Peyer's patch (tissue), 4 donors: Measurements from ENCODE around the gene ZNHIT2. TPM values are rescaled to one million over a fixed set of nuclear protein-coding genes. Genes with fewer than 3 reads are reported as not detected.
A peak's percentile ranks its signal among the peaks of the same experiment; 100 is the strongest.

Experiments used
- DNase-seq, 3 donors: peaks; one replicate each; pipeline ENCODE4 v3.0.0-alpha.2; 2017 to 2019
- H3K27ac ChIP-seq, 4 donors: fragments of 200-600 bp; sonication (generic); one replicate each; pipeline ENCODE4 v1.5.1; 2016 to 2019
- H3K27me3 ChIP-seq, 2 donors: fragments of 200-600 bp; sonication (generic); one replicate each; pipeline ENCODE4 v1.5.1; 2019
- H3K36me3 ChIP-seq, 3 donors: fragments of 200-600 bp; sonication (generic); one replicate each; pipeline ENCODE4 v1.5.1; 2016 to 2019
- H3K4me1 ChIP-seq, 4 donors: fragments of 200-600 bp; sonication (generic); one replicate each; pipeline ENCODE4 v1.5.1; 2016 to 2019
- H3K4me3 ChIP-seq, 4 donors: fragments of 200-600 bp; sonication (generic); 1 replicate in 3 of 4; 2 replicates in 1 of 4; pipeline ENCODE4 v1.5.1; 2016 to 2019; ENCODE audit warnings: mild to moderate bottlenecking in 1 of 4
- H3K9me3 ChIP-seq, 4 donors: fragments of 200-600 bp; sonication (generic); one replicate each; pipeline ENCODE4 v1.5.1; 2016 to 2019; ENCODE audit warnings: mild to moderate bottlenecking in 1 of 4
- POLR2A ChIP-seq, 2 donors: fragments of 450-650 bp; IDR thresholded peaks; one replicate each; pipeline ENCODE4 v1.5.1; 2017; ENCODE audit warnings: antibody characterized with exemption in 2 of 2, mild to moderate bottlenecking in 2 of 2, moderate library complexity in 2 of 2
- total RNA-seq, 4 donors: library from RNA; depleted of rRNA; stranded (reverse); fragments of >200 nt; gene quantifications; one replicate each; pipeline ENCODE4 v1.1.0, GENCODE V29; 2016
- TF ChIP-seq, protein P1 (sequence below), 6 experiments: fragments of 450-650 bp in 4 of 6; fragments of 200-600 bp in 2 of 6; sonication (generic) in 1 of 6; IDR thresholded peaks; one replicate each; pipeline ENCODE4 v1.5.1; 2017 to 2019; ENCODE audit warnings: antibody characterized with exemption in 6 of 6, mild to moderate bottlenecking in 3 of 6, moderate library complexity in 1 of 6

The ZNHIT2 gene
- total RNA-seq, 4 donors from 2014 or later: 8.7 to 20.6 (median 13.8) TPM

- H3K27ac ChIP-seq: peak overlapping the region; percentile 96 to 99 (median 98)
- peaks cover 0 to 30% (median 13%) of the 10 kb centered on the region in 4 donors for H3K4me1 ChIP-seq
- H3K36me3 ChIP-seq: peaks cover 0 to 48% (median 0%) of the 10 kb centered on the region in 3 donors
- DNase-seq: peak; percentile 86 to 97 (median 96)
- H3K27me3 ChIP-seq: no peaks in the 10 kb centered on the region
- TF ChIP-seq, protein P1, sequence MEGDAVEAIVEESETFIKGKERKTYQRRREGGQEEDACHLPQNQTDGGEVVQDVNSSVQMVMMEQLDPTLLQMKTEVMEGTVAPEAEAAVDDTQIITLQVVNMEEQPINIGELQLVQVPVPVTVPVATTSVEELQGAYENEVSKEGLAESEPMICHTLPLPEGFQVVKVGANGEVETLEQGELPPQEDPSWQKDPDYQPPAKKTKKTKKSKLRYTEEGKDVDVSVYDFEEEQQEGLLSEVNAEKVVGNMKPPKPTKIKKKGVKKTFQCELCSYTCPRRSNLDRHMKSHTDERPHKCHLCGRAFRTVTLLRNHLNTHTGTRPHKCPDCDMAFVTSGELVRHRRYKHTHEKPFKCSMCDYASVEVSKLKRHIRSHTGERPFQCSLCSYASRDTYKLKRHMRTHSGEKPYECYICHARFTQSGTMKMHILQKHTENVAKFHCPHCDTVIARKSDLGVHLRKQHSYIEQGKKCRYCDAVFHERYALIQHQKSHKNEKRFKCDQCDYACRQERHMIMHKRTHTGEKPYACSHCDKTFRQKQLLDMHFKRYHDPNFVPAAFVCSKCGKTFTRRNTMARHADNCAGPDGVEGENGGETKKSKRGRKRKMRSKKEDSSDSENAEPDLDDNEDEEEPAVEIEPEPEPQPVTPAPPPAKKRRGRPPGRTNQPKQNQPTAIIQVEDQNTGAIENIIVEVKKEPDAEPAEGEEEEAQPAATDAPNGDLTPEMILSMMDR (IDR thresholded peaks at IDR 0.05): no peak
- TF ChIP-seq POLR2A (IDR thresholded peaks at IDR 0.05): peak; percentile 25 to 56
- H3K9me3 ChIP-seq: no peaks in the 10 kb centered on the region
- H3K4me3 ChIP-seq: peak overlapping the region; percentile 81 to 96 (median 86)
These were observed 15.6 kb upstream of the ZNHIT2 start for GRCh38 chr11:65132988-65133700.

- Histone ChIP-seq H3K4me1 (peaks cover 0 to 30% (median 13%) of the 10 kb centered on the region in 4 donors), H3K27ac (peak overlapping the region in 3 of 4 donors; percentile 96 to 98 (median 97)), H3K9me3 (no peaks in the 10 kb centered on the region), H3K36me3 (peaks cover 0 to 55% (median 0%) of the 10 kb centered on the region in 3 donors), H3K4me3 (peak overlapping the region; percentile 81 to 96 (median 86)), H3K27me3 (no peaks in the 10 kb centered on the region)
- TF ChIP-seq POLR2A (IDR thresholded peaks at IDR 0.05): no peak
- TF ChIP-seq, protein P1 (IDR thresholded peaks at IDR 0.05): no peak
- DNase-seq: peak in 2 of 3 donors; percentile 82 to 85
These were observed 14.9 kb upstream of the ZNHIT2 start for GRCh38 chr11:65132238-65132987.

GRCh38 chr11:65131895-65132237 lies 14.4 kb upstream of the ZNHIT2 start:
- TF ChIP-seq, protein P1 (IDR thresholded peaks at IDR 0.05): no peak
- TF ChIP-seq POLR2A (IDR thresholded peaks at IDR 0.05): no peak
- Histone ChIP-seq H3K27ac (peak overlapping the region in 1 of 4 donors; percentile 97), H3K4me1 (peaks cover 0 to 30% (median 13%) of the 10 kb centered on the region in 4 donors), H3K4me3 (peak overlapping the region in 2 of 4 donors; percentile 4 to 81), H3K27me3 (no peaks in the 10 kb centered on the region), H3K36me3 (peaks cover 0 to 60% (median 0%) of the 10 kb centered on the region in 3 donors), H3K9me3 (no peaks in the 10 kb centered on the region)
- no peak for DNase-seq

DNA sequence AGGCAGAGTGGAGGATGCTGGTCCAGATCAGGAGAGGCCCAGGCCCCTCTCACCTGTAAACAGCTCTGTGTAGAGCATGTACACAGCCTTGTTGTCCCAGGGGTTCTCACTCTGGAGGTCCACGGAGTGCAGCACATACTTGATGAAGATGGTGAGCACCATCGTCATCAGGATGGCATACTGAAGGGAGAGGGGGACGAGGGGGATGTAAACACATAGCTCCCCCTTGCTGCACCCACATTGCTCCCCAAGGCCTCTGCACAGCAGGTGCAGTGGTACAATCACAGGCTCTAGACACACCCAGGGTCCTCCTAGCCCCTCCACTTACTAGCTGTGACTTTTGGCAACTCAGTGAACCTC lies 13.9 kb upstream of the ZNHIT2 start:
- Histone ChIP-seq H3K9me3 (no peaks in the 10 kb centered on the region), H3K4me3 (peak overlapping the region in 1 of 4 donors; percentile 81), H3K36me3 (peaks cover 0 to 65% (median 0%) of the 10 kb centered on the region in 3 donors), H3K27ac (peak overlapping the region in 1 of 4 donors; percentile 97), H3K4me1 (peaks cover 0 to 30% (median 13%) of the 10 kb centered on the region in 4 donors), H3K27me3 (no peaks in the 10 kb centered on the region)
- no peak for TF ChIP-seq POLR2A (IDR thresholded peaks at IDR 0.05)
- TF ChIP-seq, protein P1 (IDR thresholded peaks at IDR 0.05): no peak
- peak in 1 of 3 donors; percentile 42 for DNase-seq

DNA sequence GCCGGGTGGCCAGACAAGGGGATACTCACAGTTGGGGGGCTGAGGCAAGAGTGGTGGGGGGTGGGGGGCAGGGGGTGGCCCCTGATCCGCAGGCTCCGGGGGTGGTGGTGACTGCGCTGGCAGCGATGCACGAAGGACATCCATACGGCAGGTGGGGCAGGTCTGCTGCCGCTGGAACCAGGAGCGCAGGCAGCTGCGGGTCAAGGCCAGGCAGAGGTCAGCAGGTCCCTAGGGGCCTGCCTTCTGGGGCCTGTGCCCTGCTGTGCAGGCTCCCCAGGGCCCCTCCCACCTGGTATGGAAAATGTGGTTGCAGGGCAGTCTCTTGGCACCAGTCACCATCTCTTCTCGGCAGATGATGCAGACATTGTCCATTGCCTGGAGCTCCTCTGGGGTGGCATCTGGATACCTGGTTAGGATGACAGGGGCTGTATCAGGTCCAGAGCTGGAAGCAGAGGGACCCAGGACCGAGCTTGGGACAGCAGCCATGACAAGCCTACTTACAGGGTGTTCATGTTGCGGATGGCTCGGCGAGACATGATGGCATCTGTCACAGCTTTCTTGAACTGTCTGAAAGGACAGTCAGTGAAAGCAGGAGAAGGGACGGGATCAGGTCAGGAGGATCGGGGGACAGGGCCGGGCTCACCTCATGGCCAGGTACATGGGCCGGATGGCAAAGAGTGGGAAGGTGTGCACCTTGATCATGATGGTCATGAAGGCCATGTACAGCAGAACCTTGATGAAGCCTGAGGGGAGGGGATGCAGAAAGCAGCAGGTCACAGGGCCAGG lies 13.3 kb upstream of the ZNHIT2 start:
- Histone ChIP-seq H3K9me3 (no peaks in the 10 kb centered on the region), H3K27ac (peak overlapping the region in 1 of 4 donors; percentile 97), H3K36me3 (peaks cover 0 to 71% (median 0%) of the 10 kb centered on the region in 3 donors), H3K4me3 (peak overlapping the region in 1 of 4 donors; percentile 81), H3K27me3 (no peaks in the 10 kb centered on the region), H3K4me1 (peaks cover 0 to 26% (median 13%) of the 10 kb centered on the region in 4 donors)
- peak in 2 of 3 donors; percentile 39 to 67 for DNase-seq
- TF ChIP-seq, protein P1 (IDR thresholded peaks at IDR 0.05): no peak
- no peak for TF ChIP-seq POLR2A (IDR thresholded peaks at IDR 0.05)
